Calu3 (cell line): ENCODE data around the gene CCDC102A. TPM values are rescaled to one million over a fixed set of nuclear protein-coding genes. Genes with fewer than 3 reads are reported as not detected.

Experiments used
- BruUV-seq: library from RNA; stranded (reverse); fragments of 400-500 nt; replicated peaks from 2 replicates; lab custom pipeline; 2021; lab: Mats Ljungman, UMichigan
- CTCF ChIA-PET: fragments of 300-600 bp; sonication (Branson Sonifier 250); formaldehyde crosslinking; loops from one replicate; lab custom pipeline; 2022; ENCODE audit warnings: antibody characterized with exemption; lab: Charles Lee
- DNase-seq: peaks from one replicate; pipeline ENCODE4 v3.0.0; 2022
- H3K27ac Mint-ChIP-seq: one replicate; pipeline ENCODE4 v1.8.0; 2022; ENCODE audit warnings: mixed read lengths; ENCODE audit not compliant: unreplicated experiment
- H3K27me3 Mint-ChIP-seq: one replicate; pipeline ENCODE4 v1.8.0; 2022; ENCODE audit warnings: mixed read lengths; ENCODE audit not compliant: unreplicated experiment
- H3K36me3 Mint-ChIP-seq: one replicate; pipeline ENCODE4 v1.8.0; 2022; ENCODE audit warnings: mild to moderate bottlenecking, moderate library complexity, mixed read lengths; ENCODE audit not compliant: insufficient read depth, unreplicated experiment
- H3K4me1 Mint-ChIP-seq: one replicate; pipeline ENCODE4 v1.8.0; 2022; ENCODE audit warnings: mild to moderate bottlenecking, low read depth, mixed read lengths; ENCODE audit not compliant: unreplicated experiment
- H3K4me3 Mint-ChIP-seq: one replicate; pipeline ENCODE4 v1.8.0; 2022; ENCODE audit warnings: mild to moderate bottlenecking, low read depth, moderate library complexity, mixed read lengths; ENCODE audit not compliant: unreplicated experiment
- H3K9me3 Mint-ChIP-seq: one replicate; pipeline ENCODE4 v1.8.0; 2022; ENCODE audit warnings: low read depth, mixed read lengths; ENCODE audit not compliant: unreplicated experiment
- intact Hi-C: fragments of 100-400 bp; cut with micrococcal nuclease; formaldehyde crosslinking; loops from one replicate; pipeline ENCODE4 v1.10.0; 2022; ENCODE audit not compliant: unreplicated experiment
- total RNA-seq: library from RNA; stranded (reverse); gene quantifications from 2 replicates; pipeline ENCODE4 v1.2.3, GENCODE V29; 2022
- TF ChIP-seq, protein P1 (sequence below): fragments of 200-600 bp; IDR thresholded peaks from one replicate; pipeline ENCODE4 v1.8.0; 2022; ENCODE audit warnings: antibody characterized with exemption; ENCODE audit not compliant: unreplicated experiment

The CCDC102A gene
- total RNA-seq, 1 experiment from 2014 or later, result 6.8 TPM

DNA sequence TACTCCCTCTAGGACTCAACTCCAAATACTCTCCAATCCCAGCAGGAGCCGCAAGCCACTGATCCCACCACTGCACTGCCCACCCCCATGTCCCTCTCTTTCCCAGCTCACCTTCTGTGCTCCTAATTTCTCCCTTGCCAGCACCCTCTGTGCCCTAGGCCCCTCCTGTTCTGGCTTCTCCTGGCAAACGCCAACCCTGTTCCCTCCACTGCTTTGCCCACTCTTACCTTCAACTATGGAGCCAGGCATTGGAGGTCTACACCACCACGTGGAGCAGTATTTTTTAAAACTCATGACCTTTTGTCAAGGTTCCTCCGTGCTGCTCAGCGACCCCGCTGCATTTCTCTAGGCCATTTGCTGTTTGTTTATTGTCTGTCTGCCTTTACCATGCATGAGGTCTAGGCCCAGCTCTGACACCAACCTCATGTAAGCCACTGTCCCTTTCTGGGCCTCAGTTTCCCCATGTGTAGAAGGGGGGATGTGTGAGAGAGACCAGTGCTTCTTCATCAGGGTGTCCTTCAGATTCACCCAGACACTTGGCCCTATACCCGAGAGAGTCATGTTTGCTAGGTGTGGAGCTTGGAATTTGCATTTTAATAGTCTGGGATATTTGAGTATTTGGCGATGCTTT is 4.6 kb downstream of the CCDC102A start:
- DNase-seq, result no peak
- BruUV-seq, result no TSS peak
- no peak overlapping the region for H3K4me3 Mint-ChIP-seq
- H3K9me3 Mint-ChIP-seq, result no peaks in the 10 kb centered on the region
- TF ChIP-seq, protein P1, sequence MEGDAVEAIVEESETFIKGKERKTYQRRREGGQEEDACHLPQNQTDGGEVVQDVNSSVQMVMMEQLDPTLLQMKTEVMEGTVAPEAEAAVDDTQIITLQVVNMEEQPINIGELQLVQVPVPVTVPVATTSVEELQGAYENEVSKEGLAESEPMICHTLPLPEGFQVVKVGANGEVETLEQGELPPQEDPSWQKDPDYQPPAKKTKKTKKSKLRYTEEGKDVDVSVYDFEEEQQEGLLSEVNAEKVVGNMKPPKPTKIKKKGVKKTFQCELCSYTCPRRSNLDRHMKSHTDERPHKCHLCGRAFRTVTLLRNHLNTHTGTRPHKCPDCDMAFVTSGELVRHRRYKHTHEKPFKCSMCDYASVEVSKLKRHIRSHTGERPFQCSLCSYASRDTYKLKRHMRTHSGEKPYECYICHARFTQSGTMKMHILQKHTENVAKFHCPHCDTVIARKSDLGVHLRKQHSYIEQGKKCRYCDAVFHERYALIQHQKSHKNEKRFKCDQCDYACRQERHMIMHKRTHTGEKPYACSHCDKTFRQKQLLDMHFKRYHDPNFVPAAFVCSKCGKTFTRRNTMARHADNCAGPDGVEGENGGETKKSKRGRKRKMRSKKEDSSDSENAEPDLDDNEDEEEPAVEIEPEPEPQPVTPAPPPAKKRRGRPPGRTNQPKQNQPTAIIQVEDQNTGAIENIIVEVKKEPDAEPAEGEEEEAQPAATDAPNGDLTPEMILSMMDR, result no peak
- intact Hi-C loops, result no loop called here
- peaks cover 47% of the 10 kb centered on the region for H3K4me1 Mint-ChIP-seq
- CTCF ChIA-PET, result no interaction called here
- H3K27ac Mint-ChIP-seq, result no peak overlapping the region
- H3K27me3 Mint-ChIP-seq, result peaks cover 33% of the 10 kb centered on the region
- peaks cover 14% of the 10 kb centered on the region for H3K36me3 Mint-ChIP-seq

DNA sequence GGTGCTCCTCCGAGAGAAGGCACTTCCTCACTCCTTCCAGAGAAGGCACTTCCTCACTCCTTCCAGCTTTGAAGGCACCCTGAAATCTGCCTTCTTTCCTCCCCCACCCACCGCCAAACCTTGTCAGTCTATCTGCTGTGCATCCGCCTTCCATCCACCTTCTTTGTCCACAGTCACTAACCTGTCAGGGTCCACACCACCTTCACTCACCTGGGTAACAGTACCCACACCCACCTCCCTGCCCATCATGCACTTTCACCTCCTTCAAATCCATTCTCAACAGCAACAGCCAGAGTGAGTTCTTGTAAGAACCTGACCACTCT is 5.2 kb downstream of the CCDC102A start:
- Mint-ChIP-seq H3K4me3 (no peak overlapping the region), H3K36me3 (peaks cover 9% of the 10 kb centered on the region), H3K27me3 (peaks cover 33% of the 10 kb centered on the region), H3K9me3 (no peaks in the 10 kb centered on the region), H3K27ac (no peak overlapping the region), H3K4me1 (peaks cover 47% of the 10 kb centered on the region)
- no TSS peak for BruUV-seq
- DNase-seq, result no peak
- TF ChIP-seq, protein P1, result no peak
- intact Hi-C loops, result no loop called here
- CTCF ChIA-PET, result no interaction called here

- Mint-ChIP-seq H3K9me3 (no peaks in the 10 kb centered on the region), H3K27ac (no peak overlapping the region), H3K36me3 (peaks cover 4% of the 10 kb centered on the region), H3K4me3 (no peak overlapping the region), H3K27me3 (peaks cover 33% of the 10 kb centered on the region), H3K4me1 (peaks cover 48% of the 10 kb centered on the region)
- CTCF ChIA-PET, result interaction anchor here (0.8 kb wide), 1 partner anchor 51 kb away, joined by 3 read pairs; no protein-coding TSS in a partner anchor
- DNase-seq, result no peak
- BruUV-seq, result no TSS peak
- intact Hi-C loops, result no loop called here
- TF ChIP-seq, protein P1, result no peak
Observed at GRCh38 chr16:57530522-57531252, 5.7 kb downstream of the CCDC102A start.

- peak; percentile 47 for DNase-seq
- no peaks in the 10 kb centered on the region for H3K9me3 Mint-ChIP-seq
- H3K4me3 Mint-ChIP-seq, result no peak overlapping the region
- intact Hi-C loops, result no loop called here
- no peaks in the 10 kb centered on the region for H3K36me3 Mint-ChIP-seq
- H3K4me1 Mint-ChIP-seq, result peaks cover 54% of the 10 kb centered on the region
- H3K27ac Mint-ChIP-seq, result no peak overlapping the region
- BruUV-seq, result TSS peak; percentile 44
- TF ChIP-seq, protein P1, result no peak
- peaks cover 33% of the 10 kb centered on the region for H3K27me3 Mint-ChIP-seq
- CTCF ChIA-PET, result interaction anchor here (0.6 to 0.8 kb wide), 3 partner anchors 16 to 50 kb away, joined by 3 to 4 read pairs (median 3); no protein-coding TSS in a partner anchor
Observed at GRCh38 chr16:57530104-57530521, 6.3 kb downstream of the CCDC102A start.
